ENCODE measurements around the gene HS3ST2. TPM values are rescaled to one million over a fixed set of nuclear protein-coding genes. Genes with fewer than 3 reads are reported as not detected.

Gene HS3ST2
- polyA plus RNA-seq, 1 experiment = not detected

DNA sequence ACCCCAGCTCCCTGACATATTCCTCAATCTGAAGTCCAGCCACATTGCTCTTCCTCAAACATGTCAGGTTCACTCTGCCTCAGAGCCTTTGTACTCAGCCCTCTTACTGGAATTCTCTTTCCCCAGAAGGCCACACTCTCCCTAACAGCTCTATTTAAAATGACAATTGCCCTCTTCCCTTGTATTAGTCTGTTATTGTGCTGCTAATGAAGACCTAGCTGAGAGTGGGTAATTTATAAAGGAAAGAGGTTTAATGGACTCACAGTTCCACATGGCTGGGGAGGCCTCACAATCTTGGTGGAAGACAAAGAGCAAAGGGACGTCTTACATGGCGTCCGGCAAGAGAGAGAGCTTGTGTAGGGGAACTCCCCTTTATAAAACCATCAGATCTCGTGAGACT is 46.0 kb downstream of the HS3ST2 start:
- Histone ChIP-seq H3K9me3 (ENCODE audit: control insufficient read depth, insufficient read depth, low read length) (no peaks in the 10 kb centered on the region), H3K27me3 (ENCODE audit: control insufficient read depth, insufficient read depth, low read length) (no peaks in the 10 kb centered on the region), H3K27ac (ENCODE audit: low read depth, low read length) (no peak overlapping the region), H3K4me3 (ENCODE audit: low read depth, low read length) (no peak overlapping the region)
- DNase-seq (ENCODE audit: low read depth, low spot score) = no peak
- TF ChIP-seq, protein P1, sequence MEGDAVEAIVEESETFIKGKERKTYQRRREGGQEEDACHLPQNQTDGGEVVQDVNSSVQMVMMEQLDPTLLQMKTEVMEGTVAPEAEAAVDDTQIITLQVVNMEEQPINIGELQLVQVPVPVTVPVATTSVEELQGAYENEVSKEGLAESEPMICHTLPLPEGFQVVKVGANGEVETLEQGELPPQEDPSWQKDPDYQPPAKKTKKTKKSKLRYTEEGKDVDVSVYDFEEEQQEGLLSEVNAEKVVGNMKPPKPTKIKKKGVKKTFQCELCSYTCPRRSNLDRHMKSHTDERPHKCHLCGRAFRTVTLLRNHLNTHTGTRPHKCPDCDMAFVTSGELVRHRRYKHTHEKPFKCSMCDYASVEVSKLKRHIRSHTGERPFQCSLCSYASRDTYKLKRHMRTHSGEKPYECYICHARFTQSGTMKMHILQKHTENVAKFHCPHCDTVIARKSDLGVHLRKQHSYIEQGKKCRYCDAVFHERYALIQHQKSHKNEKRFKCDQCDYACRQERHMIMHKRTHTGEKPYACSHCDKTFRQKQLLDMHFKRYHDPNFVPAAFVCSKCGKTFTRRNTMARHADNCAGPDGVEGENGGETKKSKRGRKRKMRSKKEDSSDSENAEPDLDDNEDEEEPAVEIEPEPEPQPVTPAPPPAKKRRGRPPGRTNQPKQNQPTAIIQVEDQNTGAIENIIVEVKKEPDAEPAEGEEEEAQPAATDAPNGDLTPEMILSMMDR (IDR thresholded peaks at IDR 0.05; ENCODE audit: low read depth, low read length) = no peak
- POLR2A ChIA-PET = no interaction called here
- CTCF ChIA-PET = no interaction called here

DNA sequence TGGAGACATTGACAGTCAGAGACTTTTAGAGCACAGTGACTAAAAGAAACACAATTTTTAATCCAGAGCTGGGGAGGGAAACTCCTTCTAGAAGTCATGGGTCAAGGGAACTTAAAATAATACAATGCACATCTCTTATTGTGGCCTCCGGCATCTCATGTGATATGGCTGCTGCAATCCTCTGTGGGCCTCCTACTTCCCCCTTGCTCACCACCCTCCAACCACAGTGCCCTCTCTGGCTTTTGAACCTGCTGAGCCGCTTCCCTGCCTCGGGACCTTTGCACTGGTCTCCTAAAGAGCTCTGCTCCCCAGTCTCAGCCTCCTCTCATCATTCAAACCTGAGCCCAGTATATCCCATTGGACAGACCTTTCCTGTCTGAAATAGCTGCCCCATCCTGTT is 47.6 kb downstream of the HS3ST2 start:
- POLR2A ChIA-PET = no interaction called here
- TF ChIP-seq, protein P1 (IDR thresholded peaks at IDR 0.05; ENCODE audit: low read depth, low read length) = no peak
- no peak for DNase-seq (ENCODE audit: low read depth, low spot score)
- CTCF ChIA-PET = interaction anchor here (0.6 kb wide), 1 partner anchor 573 kb away, joined by 3 read pairs; no protein-coding TSS in a partner anchor
- no peaks in the 10 kb centered on the region for H3K27me3 ChIP-seq (ENCODE audit: control insufficient read depth, insufficient read depth, low read length)
- H3K27ac ChIP-seq (ENCODE audit: low read depth, low read length) = no peak overlapping the region
- H3K9me3 ChIP-seq (ENCODE audit: control insufficient read depth, insufficient read depth, low read length) = no peaks in the 10 kb centered on the region
- no peak overlapping the region for H3K4me3 ChIP-seq (ENCODE audit: low read depth, low read length)

DNA sequence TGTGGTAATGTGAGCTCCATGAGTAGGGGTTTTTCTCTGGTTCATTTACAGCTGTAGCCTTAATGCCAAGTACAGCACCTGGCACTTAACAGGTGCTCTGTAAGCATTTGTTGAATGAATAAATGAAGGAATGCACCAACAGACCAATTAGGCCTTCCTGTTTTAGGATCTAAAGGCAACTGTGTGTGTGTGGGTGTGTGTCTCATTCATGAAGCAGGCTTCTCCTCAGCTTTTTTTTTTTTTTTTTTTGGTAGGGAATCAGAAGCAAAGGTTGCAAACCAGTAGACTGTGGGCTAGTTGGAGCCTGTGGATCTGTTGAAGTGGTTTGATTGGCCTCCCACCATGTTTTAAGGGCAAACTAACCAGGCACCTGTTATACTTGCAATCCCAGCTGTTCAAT is 48.1 kb downstream of the HS3ST2 start:
- ChIA-PET CTCF (interaction anchor here (0.6 kb wide), 1 partner anchor 573 kb away, joined by 3 read pairs; no protein-coding TSS in a partner anchor), POLR2A (no interaction called here)
- Histone ChIP-seq H3K27me3 (ENCODE audit: control insufficient read depth, insufficient read depth, low read length) (no peaks in the 10 kb centered on the region), H3K27ac (ENCODE audit: low read depth, low read length) (no peak overlapping the region), H3K9me3 (ENCODE audit: control insufficient read depth, insufficient read depth, low read length) (no peaks in the 10 kb centered on the region), H3K4me3 (ENCODE audit: low read depth, low read length) (no peak overlapping the region)
- DNase-seq (ENCODE audit: low read depth, low spot score) = no peak
- TF ChIP-seq, protein P1 (IDR thresholded peaks at IDR 0.05; ENCODE audit: low read depth, low read length) = no peak

DNA sequence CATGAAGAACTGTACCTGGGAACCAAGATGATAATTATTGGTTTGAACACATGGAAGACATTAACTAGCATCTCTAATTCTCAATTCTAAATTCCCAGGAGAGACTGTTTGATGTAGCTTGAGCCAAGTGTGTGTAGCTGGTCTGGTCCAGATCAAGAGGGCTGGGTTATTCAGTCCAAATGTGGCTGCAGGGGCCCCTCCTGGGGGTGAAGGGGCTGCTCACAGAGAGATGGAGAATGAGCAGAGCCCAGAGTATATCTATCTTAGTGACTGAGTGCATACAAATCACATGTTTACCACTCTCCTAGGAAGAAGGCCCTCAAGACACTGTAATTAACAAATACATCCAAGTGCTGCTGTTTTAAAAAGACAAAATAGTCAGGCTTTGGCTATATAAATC is 50.4 kb downstream of the HS3ST2 start:
- TF ChIP-seq, protein P1 (IDR thresholded peaks at IDR 0.05; ENCODE audit: low read depth, low read length) = no peak

DNA sequence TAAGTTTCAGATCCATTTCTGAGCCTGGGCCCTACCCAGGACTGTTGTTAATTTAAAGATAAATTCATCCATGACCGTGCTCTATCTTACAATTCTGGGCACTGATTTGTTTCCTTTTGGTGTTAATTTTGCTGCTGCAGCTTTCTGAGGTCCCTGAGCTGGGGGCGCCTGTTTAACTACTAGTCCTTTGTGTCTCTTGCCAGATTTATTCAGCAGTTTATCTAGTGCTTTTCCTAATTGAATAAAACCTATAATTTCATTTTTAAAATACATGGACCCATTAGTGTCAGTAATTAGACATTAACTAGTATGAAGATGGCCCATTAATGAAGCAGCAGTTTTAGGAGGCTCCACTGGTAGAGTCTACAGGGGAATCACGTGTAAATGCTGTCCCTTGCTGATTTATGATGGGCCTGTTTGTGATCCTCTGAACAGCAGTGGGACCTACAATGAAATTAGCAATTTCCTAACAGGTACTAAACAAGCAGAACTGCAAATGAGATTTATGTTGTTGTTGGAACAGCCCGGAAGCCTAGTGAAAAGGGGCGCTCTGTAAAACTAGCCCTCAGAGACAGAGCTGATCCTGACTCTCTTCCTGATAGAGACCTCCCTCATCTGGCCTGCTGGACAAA is 54.7 kb downstream of the HS3ST2 start:
- no peaks in the 10 kb centered on the region for H3K9me3 ChIP-seq (ENCODE audit: control insufficient read depth, insufficient read depth, low read length)
- no peak for DNase-seq (ENCODE audit: low read depth, low spot score)
- POLR2A ChIA-PET = no interaction called here
- TF ChIP-seq, protein P1 (IDR thresholded peaks at IDR 0.05; ENCODE audit: low read depth, low read length) = no peak
- no peak overlapping the region for H3K27ac ChIP-seq (ENCODE audit: low read depth, low read length)
- H3K27me3 ChIP-seq (ENCODE audit: control insufficient read depth, insufficient read depth, low read length) = no peaks in the 10 kb centered on the region
- CTCF ChIA-PET = no interaction called here
- H3K4me3 ChIP-seq (ENCODE audit: low read depth, low read length) = no peak overlapping the region

More for the DNA sequence above, 50.4 kb downstream of the HS3ST2 start:
- ChIA-PET POLR2A (no interaction called here), CTCF (interaction anchor here (0.6 to 0.7 kb wide), 2 partner anchors 211 to 215 kb away, joined by 3 read pairs; no protein-coding TSS in a partner anchor)
- Histone ChIP-seq H3K9me3 (ENCODE audit: control insufficient read depth, insufficient read depth, low read length) (no peaks in the 10 kb centered on the region), H3K27ac (ENCODE audit: low read depth, low read length) (no peak overlapping the region), H3K27me3 (ENCODE audit: control insufficient read depth, insufficient read depth, low read length) (no peaks in the 10 kb centered on the region), H3K4me3 (ENCODE audit: low read depth, low read length) (no peak overlapping the region)
- no peak for DNase-seq (ENCODE audit: low read depth, low spot score)

Data from AG04450 (cell line).